ENCODE measurements around the gene PNMA1.

PNMA1 gene

GRCh38 chr14:73736842-73737241 lies 22.7 kb upstream of the PNMA1 start:
- DNase-seq (ENCODE audit: low spot score) = no peak

DNA sequence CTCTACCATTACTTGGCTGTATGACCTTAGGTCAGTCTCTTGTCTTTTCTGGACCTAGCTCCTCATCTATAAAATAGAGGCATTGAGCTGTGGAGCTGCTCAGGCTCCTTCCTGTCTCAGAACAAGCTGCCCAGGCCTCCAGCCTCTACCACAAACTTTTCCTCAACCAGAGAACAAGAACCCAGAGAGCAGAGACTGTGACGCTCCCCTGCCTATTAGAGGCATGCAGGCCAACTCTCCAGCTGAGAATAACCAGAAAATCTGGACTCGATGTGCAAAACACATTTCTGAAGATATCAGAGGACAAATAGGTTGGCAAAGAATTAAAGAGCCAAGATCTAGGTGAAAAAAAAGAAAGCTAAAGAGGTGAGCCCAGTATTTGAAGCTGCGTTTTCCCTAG lies 17.8 kb upstream of the PNMA1 start:
- no peak for DNase-seq (ENCODE audit: low spot score)

DNA sequence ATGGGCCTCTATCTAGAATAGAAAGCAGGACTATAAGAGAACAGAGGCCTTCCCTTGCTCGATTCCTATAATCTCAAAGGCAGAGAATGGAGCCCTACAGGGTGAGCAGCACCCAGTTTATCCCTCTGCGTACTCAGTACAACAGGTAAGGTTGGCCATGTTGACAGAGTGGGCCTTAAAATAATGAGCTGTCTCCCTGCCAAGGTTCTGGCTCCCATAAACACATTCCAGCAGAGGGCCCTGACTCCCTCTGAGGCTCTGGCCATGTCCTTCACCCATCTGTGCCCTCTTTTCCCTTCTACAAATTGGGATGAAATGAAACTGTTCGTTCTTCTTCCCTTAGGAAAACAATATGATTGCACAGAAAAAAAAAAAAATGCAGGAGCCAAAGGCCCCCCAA lies 16.9 kb upstream of the PNMA1 start:
- DNase-seq (ENCODE audit: low spot score) = no peak

DNA sequence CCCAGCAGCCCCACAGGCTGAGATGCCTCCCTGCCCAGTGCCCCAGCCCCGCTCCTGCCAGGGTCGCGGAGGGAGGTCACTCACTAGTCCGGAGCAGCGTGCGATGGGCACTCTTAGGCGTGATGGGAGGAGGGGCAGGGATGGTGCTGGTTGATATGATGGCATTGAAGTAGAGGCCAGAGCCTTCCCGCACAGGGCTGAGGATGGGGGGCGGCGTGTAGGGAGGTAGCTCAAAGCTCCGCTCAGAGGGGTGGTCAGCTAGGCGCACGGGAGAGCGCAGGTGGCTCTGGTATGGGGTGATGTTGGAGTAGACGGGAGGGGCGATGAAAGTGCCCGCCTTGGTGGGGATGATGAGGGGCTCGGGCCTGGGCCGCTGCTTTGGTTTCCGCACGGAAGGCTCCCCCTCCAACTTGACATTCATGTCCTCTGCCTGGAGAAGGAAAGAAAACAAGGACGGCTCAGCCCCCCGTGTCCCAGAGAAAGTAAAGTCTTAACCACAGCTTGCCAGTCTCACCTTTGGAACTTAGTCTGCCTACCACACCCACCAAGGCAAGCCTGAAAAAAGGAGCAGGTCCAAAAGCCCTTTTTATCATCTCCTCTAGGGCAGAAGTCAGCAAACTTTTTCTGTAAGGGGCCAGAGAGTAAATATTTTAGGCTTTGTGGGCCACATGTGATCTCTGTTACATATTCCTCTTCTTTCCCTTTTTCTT lies 15.5 kb upstream of the PNMA1 start:
- no peak for DNase-seq (ENCODE audit: low spot score)

- peak; percentile 82 for DNase-seq (ENCODE audit: low spot score)
These were observed 14.6 kb upstream of the PNMA1 start for GRCh38 chr14:73728717-73729330.

DNA sequence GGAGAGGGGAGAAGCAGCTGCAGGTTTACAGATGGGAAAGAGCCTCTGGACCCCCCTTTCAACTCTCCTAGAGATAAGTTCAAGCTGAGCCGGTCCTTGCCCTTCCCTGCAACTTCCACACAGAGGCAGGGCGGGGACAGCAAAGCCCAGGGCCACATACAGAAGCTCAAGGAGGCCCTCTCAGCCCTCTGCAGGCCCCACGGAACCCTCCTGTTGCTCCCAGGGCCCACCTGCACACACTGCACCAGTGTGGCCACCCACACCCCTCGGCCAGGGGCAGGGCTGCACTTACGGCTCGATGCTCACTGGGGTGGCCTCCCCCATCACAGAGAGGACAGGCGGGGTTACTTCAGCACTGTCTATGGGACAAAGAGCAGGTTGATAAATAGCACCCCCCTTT lies 13.0 kb upstream of the PNMA1 start:
- DNase-seq (ENCODE audit: low spot score) = no peak

DNA sequence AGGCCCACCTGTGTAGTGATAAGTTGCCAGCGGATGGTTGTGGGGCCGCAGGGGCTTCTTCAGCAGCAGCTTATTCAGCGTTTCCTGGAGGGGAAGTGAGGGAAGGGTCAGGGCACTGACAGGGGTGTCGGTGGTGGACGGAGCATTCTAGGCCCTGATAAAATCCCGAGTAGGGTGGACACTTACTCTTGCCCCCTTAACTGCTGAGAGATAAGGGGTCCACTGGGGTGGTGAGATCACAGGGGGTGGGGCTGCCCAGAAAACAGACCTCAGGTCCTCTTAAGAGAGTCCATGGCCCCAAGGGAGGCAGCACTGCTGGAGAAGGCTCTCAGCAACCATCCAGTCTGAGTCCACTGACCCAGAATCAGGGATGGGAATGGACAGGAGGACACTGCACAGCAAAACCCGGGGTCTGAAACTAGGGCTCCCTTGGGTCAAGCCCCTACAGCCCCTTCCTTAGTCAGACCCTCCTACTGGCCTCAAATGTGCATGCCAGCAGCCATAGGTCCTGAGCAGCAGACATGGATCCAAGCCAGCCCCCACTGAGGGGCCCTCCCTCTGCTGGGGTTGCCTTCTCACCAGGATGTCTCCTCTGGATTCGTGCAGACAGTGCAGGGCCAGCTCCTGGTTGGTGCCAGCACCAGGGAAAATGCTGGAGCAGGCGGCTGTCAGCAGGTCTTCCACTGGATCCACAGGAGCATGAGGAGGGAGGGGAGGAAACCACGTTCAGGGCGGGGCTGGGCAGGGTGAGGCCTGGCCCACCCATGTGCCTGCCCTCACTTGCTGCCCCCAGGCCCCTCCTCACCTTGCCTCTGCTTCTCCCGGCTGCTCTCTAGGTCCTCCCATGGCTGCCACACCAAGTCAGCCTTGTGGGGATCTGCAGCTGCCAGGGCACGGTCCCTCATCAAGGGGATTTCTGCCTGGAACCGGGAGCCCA lies 12.1 kb upstream of the PNMA1 start:
- no peak for DNase-seq (ENCODE audit: low spot score)

GRCh38 chr14:73725116-73726024 lies 11.2 kb upstream of the PNMA1 start:
- peak; percentile 42 for DNase-seq (ENCODE audit: low spot score)

GRCh38 chr14:73724696-73725095 lies 10.5 kb upstream of the PNMA1 start:
- no peak for DNase-seq (ENCODE audit: low spot score)

- peak; percentile 73 for DNase-seq (ENCODE audit: low spot score)
These were observed 9.8 kb upstream of the PNMA1 start for GRCh38 chr14:73723797-73724661.

GRCh38 chr14:73723406-73723796 lies 9.2 kb upstream of the PNMA1 start:
- no peak for DNase-seq (ENCODE audit: low spot score)

DNA sequence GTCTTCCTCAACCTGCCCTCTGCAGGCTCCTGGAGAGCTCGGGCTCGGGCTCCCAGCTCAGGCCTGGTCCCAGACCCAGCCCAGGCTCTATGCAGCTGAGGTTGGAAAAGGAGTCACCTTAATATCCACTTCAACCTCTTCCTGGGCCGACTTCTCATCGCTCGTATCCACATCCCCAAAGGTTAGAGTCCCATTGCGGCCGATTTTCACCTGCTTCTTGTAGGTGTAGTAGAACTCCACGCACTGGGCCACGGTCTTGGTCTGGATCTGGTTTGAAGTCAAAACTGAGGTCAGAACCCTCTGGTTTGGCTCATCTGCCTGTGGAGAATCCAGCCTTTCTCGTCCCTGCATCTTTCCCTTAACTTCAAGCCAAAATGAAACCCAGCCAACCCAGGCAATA lies 8.4 kb upstream of the PNMA1 start:
- DNase-seq (ENCODE audit: low spot score) = no peak

- DNase-seq (ENCODE audit: low spot score) = no peak
These were observed 7.1 kb upstream of the PNMA1 start for GRCh38 chr14:73721101-73721821.

DNA sequence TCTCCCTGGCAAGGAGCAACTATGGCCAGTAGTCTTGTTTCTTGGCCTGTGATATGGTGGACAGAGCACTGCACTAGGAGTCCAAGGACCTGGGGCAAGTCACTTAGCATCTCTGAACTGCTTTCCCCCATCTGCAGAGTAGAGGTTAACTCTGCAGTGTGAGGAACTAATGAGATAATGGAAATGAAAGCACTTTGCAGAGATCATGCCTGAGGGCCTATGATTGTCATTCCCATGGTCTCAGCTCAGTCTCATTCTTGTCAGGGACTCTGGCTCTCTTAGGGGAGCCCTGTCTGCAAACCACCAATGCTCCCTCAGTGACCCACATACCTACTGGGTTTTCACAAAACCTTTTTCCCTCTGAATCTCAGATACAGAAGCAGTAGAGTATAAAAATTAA lies 6.5 kb upstream of the PNMA1 start:
- no peak for DNase-seq (ENCODE audit: low spot score)

GRCh38 chr14:73719791-73720190 lies 5.6 kb upstream of the PNMA1 start:
- no peak for DNase-seq (ENCODE audit: low spot score)

DNA sequence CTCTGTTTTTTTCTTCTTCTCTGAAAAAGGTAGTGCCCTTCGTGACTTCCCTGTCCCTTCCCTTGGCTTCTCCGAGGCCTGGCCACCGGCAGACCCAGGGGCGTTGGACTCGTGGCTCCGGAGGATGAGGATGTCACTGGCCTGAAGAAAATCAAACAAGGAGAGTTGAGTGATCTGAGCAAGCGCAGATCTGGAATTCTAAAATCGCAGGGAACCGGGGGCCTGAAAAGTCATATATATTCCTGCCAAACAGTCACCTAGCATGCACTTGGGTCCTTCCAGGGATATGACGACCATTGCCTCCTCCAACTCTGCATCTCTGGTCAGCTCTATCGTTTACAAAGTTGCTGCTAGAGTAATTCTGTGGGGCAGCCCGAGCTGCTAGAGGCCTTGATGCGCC lies 5.2 kb upstream of the PNMA1 start:
- no peak for DNase-seq (ENCODE audit: low spot score)

DNA sequence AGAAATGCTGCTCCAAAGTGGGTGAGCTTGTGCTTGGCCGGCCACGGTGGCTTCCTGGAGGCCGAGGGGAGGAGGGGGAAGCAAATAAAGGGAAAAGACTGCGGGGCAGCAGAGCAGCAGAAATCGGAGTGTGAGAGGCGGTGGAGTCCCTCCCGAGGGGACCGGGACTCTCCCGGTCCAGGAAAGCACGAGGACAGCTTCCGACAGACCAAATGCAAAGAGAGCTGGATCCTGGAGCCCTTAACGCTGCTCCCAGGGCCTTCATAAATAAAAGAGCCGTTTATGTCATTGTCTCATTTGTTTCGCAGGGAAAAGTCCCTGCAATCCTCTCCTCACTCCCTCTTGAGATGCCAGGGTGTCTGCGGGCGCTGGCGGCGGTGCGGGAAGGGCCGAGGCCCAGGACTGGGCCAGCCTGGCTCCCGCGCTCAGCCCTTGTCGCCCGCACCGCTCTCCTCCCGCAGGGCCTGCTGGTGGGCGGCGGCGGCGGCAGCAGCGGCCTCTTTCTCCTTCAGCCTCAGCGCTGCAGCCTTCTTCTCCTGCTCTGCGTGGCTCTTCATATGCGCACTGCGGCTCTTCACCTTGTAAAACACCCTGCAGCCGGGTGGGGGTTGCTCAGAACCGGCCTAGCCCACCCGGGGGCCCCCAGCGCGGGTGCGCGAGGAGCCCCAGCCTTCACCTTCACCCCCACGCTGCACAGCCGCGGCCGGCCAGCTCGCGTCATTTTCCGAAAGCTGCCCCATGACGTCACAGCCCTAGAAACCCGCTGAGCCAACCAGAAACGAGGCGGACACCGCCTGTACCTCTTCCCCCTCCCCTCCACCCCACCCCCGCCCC lies 4.5 kb upstream of the PNMA1 start:
- DNase-seq (ENCODE audit: low spot score) = no peak

DNA sequence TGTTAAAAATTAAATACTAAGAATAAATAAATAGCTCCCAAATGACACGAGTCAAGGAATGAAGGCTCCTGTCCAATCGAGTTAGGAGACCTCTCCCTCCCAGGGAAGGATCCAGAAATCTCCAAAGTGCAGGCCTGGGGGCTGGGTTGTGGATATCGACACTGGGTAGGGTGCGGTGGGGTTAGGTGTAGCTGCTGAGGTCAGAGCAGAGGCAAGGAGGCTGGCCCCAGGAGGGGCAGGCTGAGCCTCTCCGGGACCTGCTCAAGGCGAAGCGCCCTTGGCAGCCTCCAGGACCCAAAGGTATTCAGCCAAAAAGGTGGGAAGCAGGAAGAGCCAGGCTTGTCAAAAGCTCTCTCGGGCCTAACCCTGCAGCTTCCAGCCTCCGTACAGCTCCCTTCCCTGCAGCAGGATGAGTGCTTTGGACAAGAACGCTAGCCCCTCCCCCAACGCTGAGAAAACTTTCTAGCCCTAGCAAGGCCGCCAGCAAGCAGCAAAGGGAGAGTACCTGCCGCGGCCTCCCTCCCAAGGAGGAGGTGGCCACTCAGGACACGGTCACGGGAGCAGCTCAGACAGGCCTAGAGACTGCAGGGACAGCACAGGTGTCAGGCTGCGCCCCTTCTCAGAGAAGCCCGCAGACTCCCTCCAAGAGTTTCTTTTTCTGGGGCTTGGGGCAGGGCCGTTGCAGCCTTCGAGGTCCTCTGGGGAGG lies 3.7 kb upstream of the PNMA1 start:
- no peak for DNase-seq (ENCODE audit: low spot score)

GRCh38 chr14:73717266-73717665 lies 3.1 kb upstream of the PNMA1 start:
- DNase-seq (ENCODE audit: low spot score) = no peak

All from D341Med (cell line).